Activated T-cell treated with anti-CD3 and anti-CD28 coated beads for 48 hours (primary cell): ENCODE results near the gene TNIK.

Experiments
- DNase-seq: peaks from one replicate; pipeline ENCODE4 v3.0.0-alpha.2; 2020; ENCODE audit warnings: low read depth

The TNIK gene

GRCh38 chr3:171459942-171460724, at the start of gene TNIK:
TNIK (minus strand) TSS chr3:171460405; CDS start chr3:171460063, 342 bp downstream.
- DNase-seq = peak; percentile 89

DNA sequence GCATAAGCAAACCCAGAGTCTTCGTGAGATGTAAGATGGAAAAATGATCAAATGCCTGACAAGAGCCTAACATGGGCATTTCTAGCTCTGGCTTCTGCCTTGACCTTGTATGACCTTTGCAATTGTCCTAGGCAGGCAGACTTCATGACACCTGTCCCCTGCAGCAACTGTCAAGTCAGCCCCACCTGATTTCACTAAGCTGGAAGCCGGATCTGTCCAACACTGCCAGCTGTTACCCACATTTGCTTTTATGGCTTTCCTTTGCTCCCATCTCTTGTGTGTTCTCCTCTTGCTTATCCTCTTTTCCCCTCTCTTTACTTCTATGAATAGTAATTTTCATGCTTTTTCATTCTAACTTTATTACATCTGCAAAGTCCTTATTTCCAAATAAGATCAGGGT, 48.5 kb upstream of the TNIK start:
- no peak for DNase-seq

DNA sequence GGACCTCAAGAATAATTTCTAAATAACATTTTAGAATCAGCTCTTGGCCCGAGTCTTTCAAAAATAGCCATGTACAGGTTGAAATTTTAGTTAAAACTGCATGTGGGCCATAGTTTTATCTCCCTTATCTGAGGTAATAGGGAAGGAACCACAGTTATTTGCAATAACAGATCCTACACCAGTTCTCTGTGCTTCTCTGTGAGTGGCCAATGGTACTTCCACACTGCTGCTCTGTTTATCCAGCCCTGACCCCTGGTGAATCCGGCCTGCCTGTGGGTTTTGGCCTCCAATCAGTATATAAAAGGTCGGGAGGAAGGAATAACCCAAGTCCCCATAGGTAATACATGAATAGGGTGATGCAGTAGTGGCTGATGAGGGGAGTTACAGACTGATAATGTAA, 48.0 kb upstream of the TNIK start:
- DNase-seq = no peak

DNA sequence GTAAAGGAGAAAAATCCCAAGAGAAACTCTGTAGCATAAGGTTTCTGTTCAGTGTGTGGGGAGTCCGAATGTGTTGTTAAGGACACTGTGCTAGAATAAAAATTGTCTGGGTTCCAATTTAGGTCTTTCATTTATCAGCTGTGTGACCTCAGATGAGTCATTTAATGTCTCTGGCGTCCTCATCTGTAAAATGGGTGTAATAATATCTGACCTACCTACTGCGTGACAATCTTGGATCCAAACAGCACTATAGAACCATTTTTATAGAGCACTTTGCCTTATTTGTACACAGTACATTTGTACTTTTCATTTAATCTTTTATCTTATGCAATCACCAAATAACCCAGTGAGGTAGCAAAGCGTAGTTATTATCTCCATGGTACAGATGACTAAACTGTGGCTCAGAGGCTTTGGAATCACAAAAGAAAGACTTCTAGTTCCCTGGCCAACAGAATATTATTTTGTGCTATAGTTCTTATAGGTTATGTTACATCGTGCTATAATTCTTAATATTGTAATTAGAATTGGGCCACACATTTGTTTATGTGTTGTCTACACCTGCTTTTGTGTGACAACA, 46.6 kb upstream of the TNIK start:
- no peak for DNase-seq

- no peak for DNase-seq
These were observed 45.7 kb upstream of the TNIK start for GRCh38 chr3:171505822-171506333.

GRCh38 chr3:171504376-171504775, 44.2 kb upstream of the TNIK start:
- no peak for DNase-seq

- DNase-seq = no peak
These were observed 43.6 kb upstream of the TNIK start for GRCh38 chr3:171503817-171504216.

GRCh38 chr3:171498921-171499320, 38.7 kb upstream of the TNIK start:
- no peak for DNase-seq

GRCh38 chr3:171497468-171497867, 37.3 kb upstream of the TNIK start:
- DNase-seq = no peak

- no peak for DNase-seq
These were observed 35.2 kb upstream of the TNIK start for GRCh38 chr3:171495413-171495812.

GRCh38 chr3:171494457-171495109, 34.4 kb upstream of the TNIK start:
- DNase-seq = no peak

- no peak for DNase-seq
These were observed 31.2 kb upstream of the TNIK start for GRCh38 chr3:171491361-171491760.

- DNase-seq = no peak
These were observed 30.7 kb upstream of the TNIK start for GRCh38 chr3:171490901-171491300.

- DNase-seq = no peak
These were observed 29.1 kb upstream of the TNIK start for GRCh38 chr3:171489348-171489747.

GRCh38 chr3:171488479-171488878, 28.3 kb upstream of the TNIK start:
- no peak for DNase-seq

GRCh38 chr3:171487382-171487781, 27.2 kb upstream of the TNIK start:
- DNase-seq = no peak

DNA sequence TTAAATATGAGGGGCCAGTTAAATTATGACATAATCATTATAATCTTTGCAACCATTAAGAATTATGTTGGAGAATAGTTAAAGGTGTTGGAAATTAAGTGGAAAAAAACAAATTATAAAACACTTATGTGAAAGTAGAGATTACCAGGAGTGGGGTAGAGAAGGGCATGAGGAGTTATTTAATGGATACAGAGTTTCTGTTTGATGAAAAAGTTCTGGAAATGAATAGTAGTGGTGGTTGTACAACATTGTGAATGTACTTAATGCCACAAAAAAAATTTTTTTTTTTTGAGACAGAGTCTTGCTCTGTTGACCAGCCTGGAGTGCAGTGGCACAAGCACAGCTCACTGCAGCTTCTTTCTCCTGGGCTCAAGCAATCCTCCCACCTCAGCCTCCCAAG, 25.1 kb upstream of the TNIK start:
- DNase-seq = no peak

- no peak for DNase-seq
These were observed 20.8 kb upstream of the TNIK start for GRCh38 chr3:171481011-171481410.

- DNase-seq = no peak
These were observed 20.3 kb upstream of the TNIK start for GRCh38 chr3:171480526-171480925.

DNA sequence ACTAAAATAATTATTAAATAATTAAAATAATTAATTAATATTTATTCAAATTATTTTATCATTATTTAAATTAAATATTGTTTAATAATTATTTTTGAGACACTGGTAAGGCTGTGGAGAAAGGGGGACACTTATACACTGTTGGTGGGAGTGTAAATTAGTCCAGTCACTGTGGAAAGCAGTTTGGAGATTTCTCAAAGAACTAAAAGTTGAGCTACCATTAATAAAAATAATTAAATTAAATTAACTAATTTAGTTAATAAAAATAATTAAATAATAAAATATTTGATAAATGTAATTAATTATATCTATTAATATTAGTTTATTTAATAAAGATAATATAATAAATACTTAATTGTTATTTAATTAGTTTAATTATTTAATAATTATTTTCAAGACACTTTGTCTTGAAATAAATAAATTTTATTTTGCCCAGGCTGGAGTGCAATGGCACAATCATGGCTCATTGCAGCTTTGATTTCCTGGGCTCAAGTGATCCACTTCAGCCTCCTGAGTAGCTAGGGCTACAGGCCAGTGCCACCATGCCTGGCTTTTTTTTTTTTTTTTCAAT, 16.4 kb upstream of the TNIK start:
- DNase-seq = no peak

GRCh38 chr3:171472552-171472951, 12.3 kb upstream of the TNIK start:
- no peak for DNase-seq

DNA sequence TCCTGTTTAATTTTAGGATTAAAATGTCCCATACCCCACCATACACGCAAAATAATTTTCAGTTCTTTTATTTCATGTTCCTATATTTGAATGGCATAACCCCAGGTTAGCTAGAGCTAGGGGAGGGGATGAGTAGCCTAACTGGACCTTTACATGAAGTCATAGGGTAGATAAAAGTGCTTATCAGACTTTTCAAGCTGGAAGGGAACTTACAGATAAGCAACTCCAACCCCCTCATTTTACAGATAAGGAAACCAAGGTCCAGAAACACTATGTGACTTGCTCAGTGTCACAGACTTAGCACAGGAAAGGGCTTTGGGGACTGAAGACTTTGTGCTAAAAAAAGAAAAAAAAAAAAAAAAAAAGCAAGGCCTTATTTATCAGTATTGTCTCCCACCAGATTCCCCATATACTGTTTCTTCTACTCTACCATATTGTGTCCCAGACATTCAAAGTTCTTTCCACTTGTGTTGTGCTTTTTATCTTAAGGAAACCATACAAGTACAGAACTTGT, 10.6 kb upstream of the TNIK start:
- DNase-seq = no peak

- DNase-seq = no peak
These were observed 9.2 kb upstream of the TNIK start for GRCh38 chr3:171469376-171469775.
